HEK293T (cell line): ENCODE data around the gene HK2.
"Not testable (repeated sequence)": the region's sequence is repeated elsewhere in the genome, so short reads cannot be mapped to it uniquely, and the experiment has no call there.

Source experiments
- CTCF ChIA-PET: fragments of 350-600 bp; formaldehyde crosslinking; extraction: SDS; loops from one replicate; lab custom pipeline; 2021; ENCODE audit warnings: antibody characterized with exemption, inconsistent platforms; lab: Yijun Ruan, JAX
- POLR2A ChIA-PET: fragments of 350-600 bp; formaldehyde crosslinking; extraction: SDS; loops from one replicate; lab custom pipeline; 2020; ENCODE audit warnings: antibody characterized with exemption, inconsistent platforms; lab: Yijun Ruan, JAX
- DNase-seq: peaks from one replicate; pipeline ENCODE4 v3.0.0; 2012; ENCODE audit warnings: mixed read lengths; ENCODE audit errors: extremely low spot score
- ARNT ChIP-seq: fragments of 450-650 bp; IDR thresholded peaks from 2 replicates; pipeline ENCODE4 v1.6.1; 2017; ENCODE audit warnings: mild to moderate bottlenecking
- BHLHE40 ChIP-seq: fragments of 450-650 bp; IDR thresholded peaks from 2 replicates; pipeline ENCODE4 v1.6.1; 2016; ENCODE audit warnings: mild to moderate bottlenecking, moderate library complexity, borderline replicate concordance
- CTBP1 ChIP-seq: fragments of 450-650 bp; IDR thresholded peaks from 2 replicates; pipeline ENCODE4 v1.6.1; 2016; ENCODE audit warnings: borderline replicate concordance
- FOXA1 ChIP-seq: fragments of 450-650 bp; IDR thresholded peaks from 2 replicates; pipeline ENCODE4 v1.6.1; 2016; ENCODE audit warnings: mild to moderate bottlenecking
- FOXM1 ChIP-seq: fragments of 450-650 bp; IDR thresholded peaks from 2 replicates; pipeline ENCODE4 v1.6.1; 2017; ENCODE audit warnings: mild to moderate bottlenecking, borderline replicate concordance
- L3MBTL2 ChIP-seq: fragments of 450-650 bp; conservative IDR thresholded peaks from 2 replicates; pipeline ENCODE4 v1.6.1; 2016; ENCODE audit warnings: mild to moderate bottlenecking
- NFRKB ChIP-seq: fragments of 450-650 bp; IDR thresholded peaks from 2 replicates; pipeline ENCODE4 v1.6.1; 2016; ENCODE audit warnings: mild to moderate bottlenecking, moderate library complexity
- PKNOX1 ChIP-seq: fragments of 450-650 bp; IDR thresholded peaks from 2 replicates; pipeline ENCODE4 v1.6.1; 2016
- SP1 ChIP-seq: fragments of 450-650 bp; IDR thresholded peaks from 2 replicates; pipeline ENCODE4 v1.6.1; 2017
- SUZ12 ChIP-seq: fragments of 450-650 bp; IDR thresholded peaks from 2 replicates; pipeline ENCODE4 v1.6.1; 2016; ENCODE audit warnings: mild to moderate bottlenecking
- TARDBP ChIP-seq: fragments of 450-650 bp; IDR thresholded peaks from 2 replicates; pipeline ENCODE4 v1.6.1; 2016
- ZNF384 ChIP-seq: fragments of 450-650 bp; IDR thresholded peaks from 2 replicates; pipeline ENCODE4 v1.6.1; 2016

HK2 gene

GRCh38 chr2:74831693-74832530 is 2.0 kb upstream of the HK2 start:
- TF ChIP-seq CTBP1: no peak
- peak; percentile 73 for TF ChIP-seq PKNOX1
- POLR2A ChIA-PET: no interaction called here
- DNase-seq: no peak
- CTCF ChIA-PET: no interaction called here

- ChIA-PET CTCF (interaction anchor here (0.6 kb wide), 1 partner anchor 107 kb away, joined by 3 read pairs; no protein-coding TSS in a partner anchor), POLR2A (interaction anchor here (1.1 to 1.6 kb wide), 3 partner anchors 14 to 28 kb away, joined by 3 to 9 read pairs (median 5); no protein-coding TSS in a partner anchor)
- DNase-seq: not testable (repeated sequence)
Measured at GRCh38 chr2:74834234-74834791, 386 bp downstream of the HK2 start.

- TF ChIP-seq TARDBP: peak; percentile 41; the same call in 1 of the 2 replicates
- TF ChIP-seq ARNT: no peak
- TF ChIP-seq L3MBTL2: peak; percentile 83
- peak; percentile 49 for DNase-seq
- POLR2A ChIA-PET: interaction anchor here (0.6 to 1.9 kb wide), 11 partner anchors 9 to 126 kb away, joined by 3 to 12 read pairs (median 3); no protein-coding TSS in a partner anchor
- CTCF ChIA-PET: interaction anchor here (0.6 to 0.9 kb wide), 2 partner anchors 19 to 107 kb away, joined by 3 read pairs; no protein-coding TSS in a partner anchor
Measured at GRCh38 chr2:74834792-74835755, 1.1 kb downstream of the HK2 start.

- peak; percentile 70 for DNase-seq
- TF ChIP-seq PKNOX1 (peak; percentile 82), NFRKB (no peak)
- POLR2A ChIA-PET: interaction anchor here (0.9 to 1.9 kb wide), 11 partner anchors 8 to 118 kb away, joined by 3 to 12 read pairs (median 3); no protein-coding TSS in a partner anchor
- CTCF ChIA-PET: interaction anchor here (0.6 to 1.0 kb wide), 5 partner anchors 20 to 58 kb away, joined by 3 to 4 read pairs (median 3); no protein-coding TSS in a partner anchor
Measured at GRCh38 chr2:74835831-74836674, 2.1 kb downstream of the HK2 start.

- ChIA-PET POLR2A (interaction anchor here (1.1 to 1.9 kb wide), 3 partner anchors 14 to 119 kb away, joined by 3 to 6 read pairs (median 3); no protein-coding TSS in a partner anchor), CTCF (interaction anchor here (0.6 to 1.1 kb wide), 6 partner anchors 10 to 57 kb away, joined by 3 to 4 read pairs (median 3); no protein-coding TSS in a partner anchor)
- TF ChIP-seq SP1: no peak
- no peak for TF ChIP-seq FOXM1
- no peak for TF ChIP-seq SUZ12
- no peak for TF ChIP-seq FOXA1
- no peak for TF ChIP-seq ARNT
- TF ChIP-seq TARDBP: no peak
- no peak for TF ChIP-seq PKNOX1
- no peak for TF ChIP-seq L3MBTL2
- no peak for DNase-seq
Measured at GRCh38 chr2:74836675-74837401, 2.9 kb downstream of the HK2 start.

GRCh38 chr2:74841641-74842040 is 7.7 kb downstream of the HK2 start:
- ChIA-PET POLR2A (interaction anchor here (1.0 kb wide), 1 partner anchor 15 kb away, joined by 3 read pairs; no protein-coding TSS in a partner anchor), CTCF (no interaction called here)
- DNase-seq: no peak
- TF ChIP-seq FOXA1 (no peak), BHLHE40 (no peak), SP1 (no peak), TARDBP (no peak), ZNF384 (no peak)
